ENCODE data around the gene FERMT2. TPM values are rescaled to one million over a fixed set of nuclear protein-coding genes. Genes with fewer than 3 reads are reported as not detected.

FERMT2 gene
- total RNA-seq, 3 donors from 2014 or later (not counting 1 experiment from before 2014, with no cell fraction given), result 0.58 to 1.7 (median 0.92) TPM

- Mint-ChIP-seq H3K27me3 (ENCODE audit: low read depth in 2 of 2) (no peaks in the 10 kb centered on the region), H3K4me1 (no peaks in the 10 kb centered on the region), H3K9me3 (no peaks in the 10 kb centered on the region), H3K36me3 (no peaks in the 10 kb centered on the region), H3K4me3 (no peak overlapping the region), H3K27ac (no peak overlapping the region)
- 90% methylated on average over 2 of the region's 4 CpGs for WGBS (ENCODE audit: insufficient coverage)
- TF ChIP-seq CTCF (IDR thresholded peaks at IDR 0.05), result no peak
- Histone ChIP-seq H3K9me3 (ENCODE audit: control insufficient read depth, insufficient read depth, low read length) (no peaks in the 10 kb centered on the region), H3K4me3 (ENCODE audit: low read length) (no peak overlapping the region), H3K27me3 (ENCODE audit: control insufficient read depth, insufficient read depth, low read length) (no peaks in the 10 kb centered on the region), H3K4me1 (ENCODE audit: control insufficient read depth, insufficient read depth, low read length) (no peaks in the 10 kb centered on the region), H3K27ac (ENCODE audit: low read length) (no peak overlapping the region), H3K36me3 (ENCODE audit: control insufficient read depth, insufficient read depth, low read length) (no peaks in the 10 kb centered on the region)
- intact Hi-C loops (cut with micrococcal nuclease), result no loop called here
- ATAC-seq (no peak), DNase-seq (no peak)
Measured at GRCh38 chr14:52862632-52863333, 88.1 kb downstream of the FERMT2 start.

- Mint-ChIP-seq H3K4me1 (no peaks in the 10 kb centered on the region), H3K27me3 (ENCODE audit: low read depth in 2 of 2) (no peaks in the 10 kb centered on the region), H3K36me3 (no peaks in the 10 kb centered on the region), H3K27ac (no peak overlapping the region), H3K9me3 (no peaks in the 10 kb centered on the region), H3K4me3 (no peak overlapping the region)
- Histone ChIP-seq H3K36me3 (ENCODE audit: control insufficient read depth, insufficient read depth, low read length) (no peaks in the 10 kb centered on the region), H3K4me1 (ENCODE audit: control insufficient read depth, insufficient read depth, low read length) (no peaks in the 10 kb centered on the region), H3K9me3 (ENCODE audit: control insufficient read depth, insufficient read depth, low read length) (no peaks in the 10 kb centered on the region), H3K4me3 (ENCODE audit: low read length) (no peak overlapping the region), H3K27me3 (ENCODE audit: control insufficient read depth, insufficient read depth, low read length) (no peaks in the 10 kb centered on the region), H3K27ac (ENCODE audit: low read length) (no peak overlapping the region)
- no CpG with 5 or more reads among the region's 2 CpGs for whole genome bisulfite sequencing (ENCODE audit: insufficient coverage)
- no peak for ATAC-seq
- intact Hi-C loops (cut with micrococcal nuclease), result no loop called here
- DNase-seq, result no peak
- TF ChIP-seq CTCF (IDR thresholded peaks at IDR 0.05), result no peak
Measured at GRCh38 chr14:52861403-52861802, 89.4 kb downstream of the FERMT2 start.

- Histone ChIP-seq H3K4me3 (ENCODE audit: low read length) (no peak overlapping the region), H3K27me3 (ENCODE audit: control insufficient read depth, insufficient read depth, low read length) (no peaks in the 10 kb centered on the region), H3K4me1 (ENCODE audit: control insufficient read depth, insufficient read depth, low read length) (no peaks in the 10 kb centered on the region), H3K36me3 (ENCODE audit: control insufficient read depth, insufficient read depth, low read length) (no peaks in the 10 kb centered on the region), H3K27ac (ENCODE audit: low read length) (no peak overlapping the region), H3K9me3 (ENCODE audit: control insufficient read depth, insufficient read depth, low read length) (no peaks in the 10 kb centered on the region)
- Mint-ChIP-seq H3K9me3 (no peaks in the 10 kb centered on the region), H3K4me3 (no peak overlapping the region), H3K27ac (no peak overlapping the region), H3K4me1 (no peaks in the 10 kb centered on the region), H3K36me3 (no peaks in the 10 kb centered on the region), H3K27me3 (ENCODE audit: low read depth in 2 of 2) (no peaks in the 10 kb centered on the region)
- DNase-seq (no peak), ATAC-seq (no peak)
- intact Hi-C loops (cut with micrococcal nuclease), result no loop called here
- WGBS (ENCODE audit: insufficient coverage), result 66% methylated on average over 3 of the region's 3 CpGs
- no peak for TF ChIP-seq CTCF (IDR thresholded peaks at IDR 0.05)
Measured at GRCh38 chr14:52860910-52861309, 89.9 kb downstream of the FERMT2 start.

GRCh38 chr14:52860209-52860608, 90.6 kb downstream of the FERMT2 start:
- H3K27me3 ChIP-seq (ENCODE audit: control insufficient read depth, insufficient read depth, low read length), result no peaks in the 10 kb centered on the region
- no peaks in the 10 kb centered on the region for H3K4me1 ChIP-seq (ENCODE audit: control insufficient read depth, insufficient read depth, low read length)
- Mint-ChIP-seq H3K36me3 (no peaks in the 10 kb centered on the region), H3K27ac (no peak overlapping the region), H3K4me1 (no peaks in the 10 kb centered on the region), H3K9me3 (no peaks in the 10 kb centered on the region), H3K4me3 (no peak overlapping the region), H3K27me3 (ENCODE audit: low read depth in 2 of 2) (no peaks in the 10 kb centered on the region)
- WGBS (ENCODE audit: insufficient coverage), result 100% methylated on average over 1 of the region's 3 CpGs
- no peaks in the 10 kb centered on the region for H3K36me3 ChIP-seq (ENCODE audit: control insufficient read depth, insufficient read depth, low read length)
- no peak for TF ChIP-seq CTCF (IDR thresholded peaks at IDR 0.05)
- no peak overlapping the region for H3K4me3 ChIP-seq (ENCODE audit: low read length)
- no peak for DNase-seq
- no peak for ATAC-seq
- intact Hi-C loops (cut with micrococcal nuclease), result no loop called here
- no peaks in the 10 kb centered on the region for H3K9me3 ChIP-seq (ENCODE audit: control insufficient read depth, insufficient read depth, low read length)
- no peak overlapping the region for H3K27ac ChIP-seq (ENCODE audit: low read length)
